Stimulated activated CD4-positive, alpha-beta T cell treated with anti-CD3 and anti-CD28 coated beads, Interleukin-1b, Interleukin-23, amount 100 ng/mL, for 1 hour (primary cell): ENCODE data around the gene TMPRSS4.

ENCODE experiments used
- DNase-seq, 2 donors: peaks; one replicate each; pipeline ENCODE4 v3.0.0-alpha.2; 2020; ENCODE audit warnings: low read depth in 2 of 2

The TMPRSS4 gene

DNA sequence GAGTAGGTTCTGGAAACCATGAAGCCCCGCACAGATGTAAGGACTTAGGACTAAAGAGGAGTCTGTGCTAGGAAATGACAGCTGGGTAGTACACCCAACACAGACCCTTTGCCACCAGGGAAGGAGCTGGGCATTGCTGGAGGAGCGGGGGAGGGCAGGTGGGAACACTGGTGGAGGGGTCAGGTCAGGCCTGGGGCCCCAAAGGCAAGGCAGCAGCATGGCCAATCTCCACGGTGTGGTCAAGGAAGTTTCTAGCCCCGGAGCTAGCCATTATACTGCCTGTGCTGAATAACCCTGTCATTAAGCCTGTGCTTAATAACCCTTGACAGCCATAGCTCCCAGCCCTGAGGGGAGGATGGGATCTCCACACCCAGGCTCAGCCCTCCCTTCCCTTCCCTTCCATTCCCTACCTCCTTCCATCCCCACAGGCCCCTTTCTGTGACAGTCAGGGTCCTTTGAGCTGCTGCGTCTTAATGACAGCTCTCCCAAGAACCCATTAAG lies 2.1 kb downstream of the TMPRSS4 start:
- no peak for DNase-seq

DNA sequence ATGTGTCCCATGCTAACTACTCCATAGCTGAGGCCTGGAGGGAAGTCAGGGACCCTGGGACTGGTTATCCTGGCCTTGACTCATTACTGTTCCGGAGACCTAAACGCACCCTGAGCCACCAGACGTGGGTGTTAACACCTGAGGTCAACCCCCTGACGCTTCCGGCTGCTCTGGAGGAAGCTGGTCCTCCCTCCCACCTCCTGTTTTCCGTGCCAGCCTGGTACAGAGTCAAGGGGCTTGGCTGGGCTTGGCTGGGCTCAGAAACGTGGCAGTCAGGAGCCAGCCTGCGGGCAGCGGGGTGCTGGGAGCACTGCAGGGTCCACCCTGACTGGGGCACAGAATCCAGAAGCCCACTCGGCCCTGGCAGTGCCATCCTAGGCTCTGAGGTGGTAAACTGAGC lies 2.6 kb downstream of the TMPRSS4 start:
- DNase-seq = no peak

DNA sequence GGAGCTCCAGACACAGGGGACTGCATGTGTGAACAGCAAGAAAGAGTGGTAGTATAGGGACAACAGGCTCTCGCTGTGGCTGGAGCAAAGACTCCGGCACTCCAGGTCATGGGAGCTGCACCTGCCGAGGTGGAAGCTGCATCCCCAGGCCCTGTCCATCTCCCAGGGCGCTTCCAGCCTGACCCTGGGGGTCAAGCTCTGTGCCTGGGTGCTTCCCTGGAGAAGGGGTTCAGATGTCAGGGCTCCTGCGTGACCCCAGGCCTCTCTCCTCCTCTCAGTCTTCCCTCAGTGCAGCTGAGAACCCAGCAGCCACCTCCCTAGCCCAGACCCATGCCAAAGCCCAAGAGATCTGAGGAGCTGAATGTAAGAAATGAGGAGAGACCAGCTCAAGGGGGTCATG lies 3.4 kb downstream of the TMPRSS4 start:
- DNase-seq = no peak

DNA sequence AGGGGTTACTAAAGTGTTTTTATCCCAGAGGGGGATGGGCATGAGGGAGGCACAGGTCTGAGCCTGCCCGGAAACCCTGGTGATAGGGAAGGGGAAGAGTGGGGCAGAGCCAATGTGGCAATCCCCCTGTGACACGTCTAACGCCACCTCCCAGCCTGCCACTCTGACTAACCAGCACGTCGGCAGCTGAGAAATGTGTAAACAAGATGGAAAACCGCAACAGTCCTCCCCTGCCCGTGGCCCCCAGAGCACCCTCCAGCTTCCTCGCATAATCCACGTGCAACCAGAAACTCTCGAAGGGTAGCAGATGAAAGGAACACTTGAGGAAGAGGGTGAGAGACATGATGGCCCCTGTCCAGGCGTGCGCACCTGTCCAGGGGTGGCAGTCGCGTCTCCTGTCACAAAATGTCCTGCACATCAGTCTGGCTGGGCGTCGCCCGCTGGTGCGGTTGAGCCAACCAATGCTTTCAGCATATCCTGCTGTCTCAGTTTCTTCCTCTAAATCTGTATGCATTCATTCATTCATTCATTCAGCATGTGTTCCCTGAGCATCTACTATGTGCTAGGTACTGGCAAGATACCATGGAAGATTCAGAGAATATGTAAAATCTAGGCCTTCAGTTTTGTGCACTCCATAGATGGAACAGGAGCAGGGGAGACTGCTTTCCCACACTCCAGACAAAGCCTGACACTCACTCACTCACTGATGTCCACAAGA lies 4.5 kb downstream of the TMPRSS4 start:
- no peak for DNase-seq

DNA sequence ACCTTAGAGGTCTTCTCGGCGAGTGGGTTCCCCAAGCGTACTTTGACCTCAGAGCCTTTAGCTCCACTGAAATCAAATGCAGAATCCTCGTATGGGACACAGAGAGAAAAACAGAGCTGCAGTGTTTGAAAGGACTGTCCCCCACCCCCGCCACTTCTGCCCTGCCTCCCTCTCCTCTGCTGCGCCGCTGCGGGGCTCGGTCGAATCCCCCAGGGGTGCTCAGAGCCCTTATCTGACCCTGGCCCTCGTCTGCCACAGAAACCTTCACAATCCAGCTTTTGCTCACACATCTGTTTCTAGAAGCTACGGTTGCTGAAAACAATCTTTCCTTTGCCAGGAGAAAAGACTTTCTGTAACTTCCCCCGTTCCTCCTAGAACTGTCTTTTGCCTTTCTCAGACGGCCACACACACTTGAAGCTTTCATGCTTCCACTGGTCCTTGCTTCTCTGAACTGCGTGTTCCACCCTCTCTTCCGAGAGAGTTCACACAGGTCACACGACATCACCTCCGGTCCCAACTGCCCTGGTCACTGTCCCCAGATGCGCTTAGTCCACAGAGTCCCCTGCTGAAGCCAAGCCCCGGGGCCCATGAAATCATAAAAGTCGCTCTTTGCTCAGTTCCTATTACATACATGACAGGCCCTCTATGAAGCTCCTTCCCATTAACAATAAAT lies 6.1 kb downstream of the TMPRSS4 start:
- no peak for DNase-seq

DNA sequence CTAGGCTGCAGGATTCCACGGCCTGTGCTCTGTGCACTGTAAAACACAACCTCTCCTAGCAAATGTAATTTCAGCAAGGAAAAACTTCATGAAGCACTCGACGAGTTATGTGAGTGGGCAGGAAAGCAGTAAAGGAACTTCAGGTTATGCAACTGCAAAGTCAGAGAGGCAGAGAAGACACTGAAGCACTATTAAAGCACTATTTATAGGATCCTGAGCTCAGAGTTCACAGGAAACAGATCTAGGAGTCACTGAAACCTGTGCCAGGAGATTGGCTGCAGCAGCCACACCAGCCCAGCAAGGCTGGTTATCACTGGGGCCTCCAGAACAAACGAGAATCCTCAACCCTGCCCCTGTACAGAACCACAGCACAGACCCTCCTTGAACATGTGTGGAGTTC lies 7.4 kb downstream of the TMPRSS4 start:
- DNase-seq = no peak

DNA sequence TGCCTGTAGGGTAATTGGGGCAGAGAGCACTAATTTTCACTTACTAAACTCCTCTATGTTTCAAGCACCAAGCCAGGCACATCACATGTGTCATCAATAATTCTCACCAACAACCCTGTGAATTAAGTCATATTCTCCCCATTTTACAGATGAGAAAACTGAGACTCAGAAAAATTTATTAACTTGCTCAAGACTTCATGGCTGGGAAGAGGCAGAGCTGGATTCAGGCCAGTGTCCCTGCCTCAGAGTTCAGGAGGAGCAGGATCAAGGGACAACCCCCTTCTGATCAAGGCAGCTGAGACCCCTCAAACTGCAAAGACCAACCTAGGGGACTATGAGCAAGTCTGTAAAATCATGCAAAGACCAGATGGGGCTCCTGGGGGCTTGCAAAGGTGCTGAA lies 7.8 kb downstream of the TMPRSS4 start:
- no peak for DNase-seq

DNA sequence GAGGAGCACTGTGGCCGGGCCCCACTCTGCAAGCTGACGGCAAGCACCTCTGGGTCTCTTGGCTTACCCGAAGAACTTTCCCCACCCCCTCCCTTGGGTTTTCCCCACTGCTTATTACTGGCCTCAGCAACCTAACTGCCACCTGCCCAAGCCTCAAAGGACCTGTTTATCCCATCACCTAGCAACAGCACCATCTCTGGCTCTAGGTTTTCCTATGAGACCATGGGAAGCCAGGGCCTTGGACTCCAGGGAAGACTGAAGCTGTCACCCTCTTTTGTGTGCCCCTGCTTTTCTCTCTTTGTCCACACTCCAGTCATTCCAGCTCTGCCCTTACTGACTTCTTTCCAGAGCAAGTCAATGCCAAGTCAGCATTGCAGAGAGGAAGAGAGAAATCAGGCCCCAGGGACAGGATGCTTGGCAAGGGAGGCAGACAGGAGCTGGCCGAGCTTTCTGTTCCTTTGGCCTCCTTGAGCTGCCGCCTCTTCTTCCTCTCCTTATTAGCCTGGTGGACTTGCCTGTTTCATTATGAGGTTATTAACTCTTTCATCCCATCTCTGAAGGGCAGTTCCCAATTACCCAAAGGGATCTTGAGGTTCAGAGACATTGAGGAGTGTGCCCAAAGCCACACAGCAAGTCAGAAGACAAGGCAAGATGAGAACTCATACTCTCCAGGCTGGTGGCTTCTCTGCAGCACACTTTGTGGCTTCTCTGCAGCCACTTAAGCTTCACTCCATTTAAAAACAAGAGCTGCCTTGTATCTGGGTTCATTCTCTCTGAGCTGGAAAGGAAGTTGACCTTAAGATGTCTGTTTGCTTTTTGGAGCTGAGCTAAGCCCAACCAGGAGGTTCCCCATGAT lies 10.3 kb downstream of the TMPRSS4 start, which contains the start of gene SMIM35:
Gene SMIM35, minus strand, starts transcription at position 51 of the 856 bp plus-strand sequence. CDS start 206 bp downstream, outside the sequence.
- no peak for DNase-seq

DNA sequence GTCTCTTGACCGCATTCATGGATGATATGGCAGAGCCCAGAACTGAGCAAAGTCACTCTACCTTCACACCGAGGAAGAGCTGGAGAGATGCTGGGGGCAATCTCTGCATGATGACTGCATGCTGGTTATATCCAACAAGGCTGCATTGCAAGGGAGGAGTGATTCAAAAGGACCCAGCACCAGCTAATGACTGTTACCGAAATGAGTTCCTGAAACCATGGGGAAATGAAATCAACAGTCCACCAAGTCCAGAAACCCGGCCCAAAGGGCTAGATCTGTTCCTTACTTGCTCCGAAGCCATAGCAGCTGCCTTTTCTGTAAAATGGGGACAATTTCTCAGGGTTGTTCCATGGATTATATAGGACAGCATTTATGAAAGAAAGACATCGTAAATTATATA lies 11.1 kb downstream of the TMPRSS4 start:
- DNase-seq = no peak

DNA sequence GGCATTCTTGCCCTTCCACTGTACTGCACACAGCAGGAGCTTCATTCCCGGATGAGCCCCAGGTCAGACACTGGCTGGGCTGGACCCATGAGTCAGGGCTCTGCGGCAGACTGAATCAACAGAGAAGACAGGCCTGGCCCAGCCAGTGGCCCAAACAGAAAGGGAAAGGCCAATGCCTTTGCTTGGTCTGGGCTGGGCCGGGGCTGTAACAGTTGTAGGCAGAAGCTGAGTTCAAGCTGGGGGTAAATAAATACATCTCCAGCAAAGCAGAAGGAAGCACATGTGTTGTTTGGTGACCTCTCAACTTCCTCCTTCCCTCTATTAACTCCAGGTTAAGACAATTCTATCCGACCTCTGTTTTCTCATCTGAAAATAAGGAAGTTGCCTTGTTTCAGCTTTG lies 11.7 kb downstream of the TMPRSS4 start:
- no peak for DNase-seq

DNA sequence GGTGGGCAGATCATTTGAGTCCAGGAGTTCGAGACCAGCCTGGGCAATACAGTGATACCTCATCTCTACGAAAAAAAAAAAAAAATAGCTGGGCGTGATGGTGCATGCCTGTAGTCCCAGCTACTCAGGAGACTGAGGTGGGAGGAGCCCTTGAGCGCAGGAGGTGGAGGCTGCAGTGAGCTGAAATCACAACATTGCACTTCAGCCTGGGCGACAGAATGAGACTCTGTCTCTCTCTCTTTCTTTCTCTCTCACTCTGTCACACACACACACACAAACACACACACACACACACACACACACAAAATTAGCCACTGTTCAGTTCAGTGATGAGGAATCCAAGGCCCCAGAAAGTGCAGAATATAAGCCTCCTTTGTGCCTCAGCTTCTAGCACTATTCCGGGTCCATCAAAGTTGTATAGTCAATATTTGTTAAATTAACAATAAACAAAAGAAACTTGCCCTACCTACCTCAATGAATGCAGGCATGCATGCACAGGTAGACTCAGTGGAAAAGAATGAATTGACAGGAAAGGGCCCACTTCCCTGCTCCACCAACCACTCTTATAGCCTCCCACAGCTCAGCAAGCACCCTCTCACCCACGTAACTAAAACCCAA lies 13.8 kb downstream of the TMPRSS4 start:
- no peak for DNase-seq

DNA sequence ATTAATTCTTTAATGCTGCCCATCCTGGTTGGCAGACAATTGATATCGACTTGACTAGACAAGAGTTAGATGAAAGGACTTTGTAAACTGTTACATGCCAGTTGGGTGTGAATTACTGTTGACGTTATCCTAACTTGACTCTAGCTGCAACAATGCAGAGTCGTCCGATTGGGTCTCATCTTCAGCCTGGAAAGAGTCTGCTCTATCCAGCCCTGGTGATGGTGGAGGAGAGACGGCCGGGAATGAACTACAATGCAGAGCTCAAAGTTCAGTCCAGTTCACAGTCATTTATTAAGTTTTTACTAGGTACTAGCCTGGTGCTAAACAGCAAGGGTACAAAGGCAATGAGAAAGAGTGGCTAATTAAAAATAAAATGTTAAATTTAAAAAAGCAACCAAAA lies 14.8 kb downstream of the TMPRSS4 start:
- no peak for DNase-seq

DNA sequence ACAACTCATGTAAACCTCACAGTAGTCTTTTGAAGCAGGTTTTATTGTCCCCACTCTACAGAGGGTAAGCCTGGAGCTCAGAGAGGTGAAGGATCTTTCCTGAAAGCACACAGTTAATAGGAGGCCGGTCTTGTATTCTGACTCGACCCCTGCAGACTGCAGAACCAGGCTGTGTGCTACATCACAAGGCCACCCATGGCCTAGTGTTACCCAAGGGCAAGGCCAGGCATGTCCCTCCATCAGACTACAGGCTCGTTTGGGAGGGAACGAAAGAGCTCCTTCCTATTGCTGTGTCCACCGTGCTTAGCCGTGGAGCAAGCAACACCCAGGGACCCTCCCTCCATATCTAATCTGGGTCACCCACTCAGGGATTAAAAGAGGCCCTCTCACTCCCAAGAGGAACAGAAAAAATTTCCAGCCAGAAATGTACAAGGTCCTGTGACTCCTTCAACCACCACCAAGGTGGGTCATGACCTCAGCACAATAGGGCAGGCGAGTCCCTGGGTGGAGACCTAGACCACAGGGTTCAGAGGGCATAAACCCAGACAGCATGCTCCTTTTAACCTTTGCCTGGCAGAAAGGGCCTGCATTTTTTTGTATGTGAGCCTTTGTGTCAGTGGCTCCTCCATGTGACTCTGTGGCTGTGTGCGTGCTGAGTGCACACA lies 16.2 kb downstream of the TMPRSS4 start:
- no peak for DNase-seq

DNA sequence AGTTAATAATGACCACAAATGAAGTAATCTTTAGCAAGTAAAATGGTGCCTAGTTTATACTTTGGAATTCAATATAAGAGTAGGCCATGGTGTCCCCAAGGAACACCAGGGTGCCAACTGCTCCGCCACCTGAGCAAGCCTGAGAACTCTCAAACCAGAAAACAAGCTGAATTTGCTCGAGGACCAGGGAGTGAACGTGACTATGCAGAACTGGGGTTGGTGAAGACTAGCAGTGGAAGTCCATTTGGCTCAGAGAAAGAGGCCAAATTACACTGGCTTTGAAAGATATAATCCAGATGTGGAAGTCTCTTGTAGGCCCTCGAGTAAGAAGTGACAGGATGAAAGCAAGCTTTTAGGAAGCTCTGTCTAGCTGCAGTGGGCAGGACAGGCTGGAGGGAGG lies 18.6 kb downstream of the TMPRSS4 start:
- DNase-seq = no peak

DNA sequence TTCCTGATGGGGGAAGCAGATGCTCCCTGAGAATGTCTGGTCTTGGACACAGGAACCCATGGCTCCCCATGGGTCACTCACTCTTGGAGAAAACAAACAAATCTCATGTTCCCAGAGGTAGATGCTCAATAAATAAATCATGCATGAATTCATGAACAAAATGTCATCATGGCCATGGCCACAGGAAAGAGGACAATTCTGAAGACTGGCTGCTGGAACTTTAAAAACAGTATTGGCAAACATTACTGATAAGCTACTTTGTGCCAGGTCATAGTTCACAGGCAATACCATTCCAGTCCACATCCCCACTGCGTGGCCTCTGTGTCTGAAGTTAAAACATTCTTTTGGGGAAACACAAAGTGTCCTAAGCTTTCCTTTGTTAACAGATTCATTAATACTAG lies 19.1 kb downstream of the TMPRSS4 start:
- DNase-seq = no peak

DNA sequence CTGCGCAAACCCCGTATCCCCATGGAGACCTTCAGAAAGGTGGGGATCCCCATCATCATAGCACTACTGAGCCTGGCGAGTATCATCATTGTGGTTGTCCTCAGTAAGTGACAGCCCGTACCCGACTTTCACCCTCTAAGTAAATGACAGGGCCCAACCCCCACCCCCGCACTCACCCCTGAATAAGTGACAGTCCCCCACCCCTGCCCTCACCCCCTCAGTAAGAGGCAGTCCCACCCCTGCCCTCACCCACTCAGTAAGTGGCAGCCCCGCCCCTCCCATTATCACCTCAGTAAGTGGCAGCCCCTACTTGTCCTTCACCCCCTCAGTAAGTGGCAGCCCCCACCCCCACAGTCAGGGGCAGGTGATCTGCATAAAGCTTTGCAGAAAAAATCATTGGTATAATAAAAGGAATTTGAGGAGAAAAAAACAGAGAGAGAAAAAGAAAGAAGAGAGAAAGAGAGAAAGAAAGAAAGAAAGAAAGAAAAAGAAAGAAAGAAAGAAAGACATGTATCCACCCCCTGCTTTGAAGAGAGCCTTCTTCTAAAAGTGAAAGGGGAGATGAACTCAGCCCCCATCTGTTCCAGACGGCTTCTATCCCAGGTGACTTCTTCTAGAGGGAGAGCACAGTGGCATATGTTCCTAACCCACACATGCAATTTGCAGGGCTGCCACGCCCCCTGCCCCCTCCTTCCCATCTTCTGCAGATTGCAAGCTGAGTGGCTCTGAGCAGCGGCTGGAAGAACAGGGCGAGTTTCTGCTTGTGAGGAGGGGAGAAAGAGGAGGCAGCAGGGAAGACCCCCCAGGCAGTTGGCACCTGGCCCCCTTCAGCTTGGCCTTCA lies 22.3 kb downstream of the TMPRSS4 start:
- no peak for DNase-seq

DNA sequence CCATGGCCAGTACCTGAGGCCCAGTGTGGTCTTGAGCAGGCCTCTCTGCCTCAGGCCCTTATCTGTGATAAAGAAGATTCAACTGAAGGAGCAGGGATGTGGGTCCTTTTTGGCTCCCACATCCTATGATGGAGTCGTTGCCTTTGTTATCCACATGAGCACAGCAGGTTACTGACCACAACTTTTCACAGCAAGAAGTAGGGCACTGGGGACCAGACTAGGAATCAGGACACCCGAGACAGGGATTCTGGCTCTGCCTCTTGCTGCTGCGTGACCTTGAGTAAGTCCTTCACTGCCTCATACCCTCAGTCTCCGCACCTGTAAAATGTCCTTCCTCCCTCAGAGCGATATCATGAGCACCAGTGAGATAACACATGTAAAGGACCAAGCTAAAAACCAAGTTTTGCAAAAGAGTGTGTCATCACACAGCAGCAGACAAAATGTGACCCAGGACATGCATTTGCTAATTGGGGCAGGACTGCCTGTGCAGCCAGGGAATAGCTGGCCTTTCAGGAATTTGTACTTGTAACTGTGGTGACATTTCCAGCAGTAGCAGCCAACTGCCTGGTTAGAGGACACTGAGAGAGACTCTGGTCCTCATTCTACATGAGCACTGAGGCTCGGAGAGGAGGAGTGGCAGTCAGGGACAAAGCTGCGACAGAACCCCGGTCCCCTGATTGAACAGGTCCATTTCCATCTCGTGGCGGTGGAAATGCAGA lies 23.1 kb downstream of the TMPRSS4 start:
- DNase-seq = no peak

DNA sequence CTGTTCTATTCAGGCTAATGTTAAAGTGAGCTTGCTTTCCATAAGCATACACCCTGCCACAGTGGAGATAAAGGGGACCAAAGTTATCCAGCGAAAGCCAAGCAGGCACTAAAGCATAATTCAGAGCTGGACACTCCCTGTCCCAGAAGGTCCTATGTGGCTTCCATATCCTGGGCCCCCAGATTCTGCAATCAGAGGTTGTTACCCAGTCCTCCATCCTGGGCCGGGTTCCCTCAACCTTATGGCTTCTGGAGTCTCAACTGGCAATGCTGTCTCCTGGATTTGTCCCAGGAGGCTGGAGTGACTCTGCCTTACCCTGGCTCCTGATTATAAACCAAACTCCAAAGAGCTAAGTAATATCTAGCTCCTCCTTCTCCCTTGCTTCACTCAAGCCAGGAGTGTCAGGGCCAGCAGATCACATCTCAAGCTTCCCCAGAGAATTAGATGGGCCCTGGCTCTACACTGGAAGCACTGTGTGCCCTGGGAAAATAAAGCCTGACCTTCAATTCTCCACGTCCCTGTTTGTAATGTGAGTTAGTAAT lies 23.9 kb downstream of the TMPRSS4 start:
- DNase-seq = no peak

DNA sequence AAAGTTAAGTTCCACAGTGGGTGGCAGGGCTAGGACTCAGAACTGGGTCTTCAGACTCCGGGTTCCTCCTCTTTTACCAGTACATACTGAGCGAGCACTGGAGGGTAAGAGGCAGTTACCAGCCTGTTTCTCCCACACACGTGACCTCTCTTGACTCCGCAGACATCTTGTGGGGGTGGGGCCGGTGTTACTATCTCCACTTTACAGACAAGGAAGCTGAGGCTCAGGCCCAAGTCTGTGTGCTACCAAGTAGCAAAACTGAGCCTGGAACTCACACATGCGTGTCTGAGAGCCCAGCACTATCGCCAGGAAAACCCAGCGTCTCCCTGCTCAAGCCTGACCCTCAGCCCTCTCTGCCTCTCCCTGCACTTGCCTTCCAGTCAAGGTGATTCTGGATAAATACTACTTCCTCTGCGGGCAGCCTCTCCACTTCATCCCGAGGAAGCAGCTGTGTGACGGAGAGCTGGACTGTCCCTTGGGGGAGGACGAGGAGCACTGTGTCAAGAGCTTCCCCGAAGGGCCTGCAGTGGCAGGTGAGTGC lies 25.9 kb downstream of the TMPRSS4 start:
- no peak for DNase-seq
